SK-N-SH treated with all-trans-retinoic acid at 6 μM for 48 hours (cell line): Measurements from ENCODE around the gene TP53BP2.

Experiments used
- ATAC-seq: fragments of 200-7000 bp; cut with Tn5 transposase; 3 replicates; pipeline ENCODE4 v1.9.1; 2020; ENCODE audit warnings: mild to moderate bottlenecking, moderate library complexity
- BACH2 ChIP-seq: fragments of 250-450 bp; sonication (Bioruptor Pico); IDR thresholded peaks from 2 replicates; pipeline ENCODE4 v1.9.0; 2021; ENCODE audit warnings: mild to moderate bottlenecking, borderline replicate concordance
- CREB5 ChIP-seq: fragments of 250-450 bp; sonication (Bioruptor Pico); IDR thresholded peaks from 2 replicates; pipeline ENCODE4 v1.5.1; 2020; ENCODE audit warnings: low read depth, mild to moderate bottlenecking, moderate library complexity
- CSDC2 ChIP-seq: fragments of 250-450 bp; sonication (Bioruptor Pico); IDR thresholded peaks from 2 replicates; pipeline ENCODE4 v1.5.0; 2020; ENCODE audit warnings: mild to moderate bottlenecking, moderate library complexity
- CSRNP3 ChIP-seq: fragments of 250-450 bp; sonication (Bioruptor Pico); IDR thresholded peaks from 2 replicates; pipeline ENCODE4 v1.5.1; 2021; ENCODE audit warnings: mild to moderate bottlenecking, moderate library complexity
- ESRRG ChIP-seq: fragments of 250-450 bp; sonication (Bioruptor Pico); IDR thresholded peaks from 2 replicates; pipeline ENCODE4 v1.6.1; 2021; ENCODE audit warnings: mild to moderate bottlenecking
- GLIS3 ChIP-seq: fragments of 250-450 bp; sonication (Bioruptor Pico); IDR thresholded peaks from 2 replicates; pipeline ENCODE4 v1.5.0; 2020; ENCODE audit warnings: mild to moderate bottlenecking, moderate library complexity
- ISL1 ChIP-seq: fragments of 250-450 bp; sonication (Bioruptor Pico); IDR thresholded peaks from 2 replicates; pipeline ENCODE4 v2.1.2; 2022; ENCODE audit warnings: mild to moderate bottlenecking, moderate library complexity
- OSR1 ChIP-seq: fragments of 250-450 bp; sonication (Bioruptor Pico); IDR thresholded peaks from 2 replicates; pipeline ENCODE4 v1.8.0; 2022; ENCODE audit warnings: moderate library complexity, mild to moderate bottlenecking, inconsistent platforms
- PATZ1 ChIP-seq: fragments of 250-450 bp; sonication (Bioruptor Pico); IDR thresholded peaks from 2 replicates; pipeline ENCODE4 v1.8.0; 2020; ENCODE audit warnings: mild to moderate bottlenecking, moderate library complexity, borderline replicate concordance
- POU6F1 ChIP-seq: fragments of 250-450 bp; sonication (Bioruptor Pico); IDR thresholded peaks from 2 replicates; pipeline ENCODE4 v1.8.0; 2021; ENCODE audit warnings: low read depth, mild to moderate bottlenecking, moderate library complexity, borderline replicate concordance
- RARB ChIP-seq: fragments of 250-450 bp; sonication (Bioruptor Pico); IDR thresholded peaks from 2 replicates; pipeline ENCODE4 v1.8.0; 2021; ENCODE audit warnings: mild to moderate bottlenecking, moderate library complexity
- SNAI2 ChIP-seq: fragments of 250-450 bp; sonication (Bioruptor Pico); IDR thresholded peaks from 2 replicates; pipeline ENCODE4 v1.5.0; 2020; ENCODE audit warnings: mild to moderate bottlenecking, moderate library complexity
- TCF4 ChIP-seq: fragments of 250-450 bp; sonication (Bioruptor Pico); IDR thresholded peaks from 2 replicates; pipeline ENCODE4 v1.8.0; 2021; ENCODE audit warnings: mild to moderate bottlenecking, moderate library complexity, borderline replicate concordance
- TSHZ2 ChIP-seq: fragments of 250-450 bp; sonication (Bioruptor Pico); IDR thresholded peaks from 2 replicates; pipeline ENCODE4 v1.5.0; 2020; ENCODE audit warnings: mild to moderate bottlenecking, moderate library complexity
- ZC3H10 ChIP-seq: fragments of 250-450 bp; sonication (Bioruptor Pico); IDR thresholded peaks from 2 replicates; pipeline ENCODE4 v1.5.1; 2021; ENCODE audit warnings: mild to moderate bottlenecking, moderate library complexity
- ZFP3 ChIP-seq: fragments of 250-450 bp; sonication (Bioruptor Pico); IDR thresholded peaks from 2 replicates; pipeline ENCODE4 v1.5.0; 2020; ENCODE audit warnings: mild to moderate bottlenecking, moderate library complexity
- ZFP30 ChIP-seq: fragments of 450-650 bp; formaldehyde crosslinking; IDR thresholded peaks from 2 replicates; pipeline ENCODE4 v1.5.0; 2022; ENCODE audit warnings: mild to moderate bottlenecking, moderate library complexity
- ZNF565 ChIP-seq: fragments of 450-650 bp; formaldehyde crosslinking; conservative IDR thresholded peaks from 2 replicates; pipeline ENCODE4 v1.5.0; 2020; ENCODE audit warnings: low read depth, mild to moderate bottlenecking, moderate library complexity
- ZNF70 ChIP-seq: fragments of 450-650 bp; formaldehyde crosslinking; IDR thresholded peaks from 2 replicates; pipeline ENCODE4 v1.5.0; 2020; ENCODE audit warnings: mild to moderate bottlenecking, moderate library complexity
- ZNF8 ChIP-seq: fragments of 450-650 bp; formaldehyde crosslinking; IDR thresholded peaks from 2 replicates; pipeline ENCODE4 v1.5.0; 2020; ENCODE audit warnings: mild to moderate bottlenecking, moderate library complexity

The TP53BP2 gene

GRCh38 chr1:223752721-223753515 is 92.8 kb downstream of the TP53BP2 start:
- TF ChIP-seq ZNF565 (no peak), TSHZ2 (no peak), ZFP3 (CRISPR knock-in tag) (no peak), ZNF8 (CRISPR knock-in tag) (no peak), BACH2 (CRISPR knock-in tag) (no peak), RARB (no peak), GLIS3 (no peak), SNAI2 (no peak), TCF4 (no peak), CSDC2 (CRISPR knock-in tag) (no peak), ZNF70 (CRISPR knock-in tag) (no peak)
- no peak for ATAC-seq

GRCh38 chr1:223751696-223752095 is 94.1 kb downstream of the TP53BP2 start:
- ATAC-seq: no peak
- TF ChIP-seq SNAI2 (no peak), ESRRG (CRISPR knock-in tag) (no peak), ZFP30 (CRISPR knock-in tag) (no peak), BACH2 (CRISPR knock-in tag) (no peak)

GRCh38 chr1:223750730-223751570 is 94.8 kb downstream of the TP53BP2 start:
- no peak for ATAC-seq
- TF ChIP-seq TSHZ2 (no peak), CREB5 (CRISPR knock-in tag) (no peak), PATZ1 (CRISPR knock-in tag) (no peak), CSRNP3 (CRISPR knock-in tag) (no peak), BACH2 (CRISPR knock-in tag) (no peak), ISL1 (CRISPR knock-in tag) (no peak), SNAI2 (no peak), ZNF8 (CRISPR knock-in tag) (no peak), POU6F1 (CRISPR knock-in tag) (no peak), ZNF70 (CRISPR knock-in tag) (no peak), ZFP30 (CRISPR knock-in tag) (no peak), OSR1 (no peak), RARB (no peak), ZNF565 (no peak), ESRRG (CRISPR knock-in tag) (no peak), CSDC2 (CRISPR knock-in tag) (no peak), ZC3H10 (no peak)
- TF ChIP-seq, all 23 proteins: peak for 0
